HepG2 (cell line): Measurements from ENCODE around the gene NTN3. TPM values are rescaled to one million over a fixed set of nuclear protein-coding genes. Genes with fewer than 3 reads are reported as not detected.

ENCODE experiments used
- ATAC-seq: fragments of 200-7000 bp; cut with Tn5 transposase; 3 replicates; pipeline ENCODE4 v1.9.1; 2020; ENCODE audit warnings: mild to moderate bottlenecking, moderate library complexity
- BruUV-seq: library from RNA; stranded (reverse); fragments of 400-500 nt; replicated peaks from 2 replicates; lab custom pipeline; 2021; lab: Mats Ljungman, UMichigan
- CTCF ChIA-PET: fragments of 300-600 bp; formaldehyde crosslinking; extraction: SDS; loops from one replicate; lab custom pipeline; 2021; ENCODE audit warnings: low total read pairs, inconsistent platforms, low intra/inter-chr PET ratio; lab: Yijun Ruan, JAX
- POLR2A ChIA-PET: fragments of 350-600 bp; sonication (Branson Sonifier 250); formaldehyde crosslinking; loops from one replicate; lab custom pipeline; 2020; ENCODE audit warnings: antibody characterized with exemption, inconsistent platforms; lab: Yijun Ruan, JAX
- DNase-seq: peaks from one replicate; pipeline ENCODE4 v3.0.0-alpha.2; 2015; ENCODE audit warnings: low spot score
- FAIRE-seq: peaks from 3 replicates; lab custom pipeline; 2011; peaks lifted over from hg19 to GRCh38; lab: Jason Lieb, UNC
- H2AFZ ChIP-seq: one replicate; pipeline ENCODE4 v1.6.1; 2011; ENCODE audit warnings: low read length, inconsistent platforms
- H3K27ac ChIP-seq: fragments of 300-600 bp; 3 replicates; pipeline ENCODE4 v1.8.0; 2011; ENCODE audit warnings: mixed run types, mild to moderate bottlenecking, mixed read lengths, low read length, inconsistent platforms; ENCODE audit not compliant: insufficient read depth; ENCODE audit errors: extremely low read length
- H3K27me3 ChIP-seq, 2 experiments: fragments of 200-600 bp in 1 of 2; 2 replicates in 1 of 2; 3 replicates in 1 of 2; pipeline versions ENCODE4 v1.6.0 to v1.8.0; 2011; ENCODE audit warnings: low read length in 2 of 2, mild to moderate bottlenecking in 2 of 2, moderate library complexity in 2 of 2, inconsistent platforms in 1 of 2; ENCODE audit not compliant: insufficient read depth in 2 of 2, control insufficient read depth in 1 of 2
- H3K36me3 ChIP-seq, 2 experiments: fragments of 200-600 bp in 1 of 2; replicated peaks in 1 of 2; 2 replicates in 1 of 2; 3 replicates in 1 of 2; pipeline versions ENCODE4 v1.5.1 to v1.8.0; 2011; ENCODE audit warnings: low read length in 2 of 2, inconsistent platforms in 1 of 2; ENCODE audit not compliant: insufficient read depth in 2 of 2, control insufficient read depth in 1 of 2
- H3K4me1 ChIP-seq: 2 replicates; pipeline ENCODE4 v1.5.1; 2012; ENCODE audit warnings: low read length, inconsistent platforms; ENCODE audit not compliant: insufficient read depth
- H3K4me2 ChIP-seq: 2 replicates; pipeline ENCODE4 v1.6.0; 2011; ENCODE audit warnings: low read depth, low read length, inconsistent platforms
- H3K4me3 ChIP-seq, 3 experiments: fragments of 200-600 bp in 1 of 3; sonication (generic), shearing (Covaris generic) in 1 of 3; replicated peaks in 1 of 3; 2 replicates each; pipeline ENCODE4 v1.5.1; 2011 to 2016; ENCODE audit warnings: low read length in 3 of 3, inconsistent platforms in 2 of 3, low read depth in 2 of 3, mild to moderate bottlenecking in 2 of 3, control low read depth in 1 of 3, mixed read lengths in 1 of 3; ENCODE audit not compliant: insufficient read depth in 1 of 3
- H3K79me2 ChIP-seq: one replicate; pipeline ENCODE4 v1.6.1; 2011; ENCODE audit warnings: low read length, inconsistent platforms; ENCODE audit not compliant: insufficient read depth
- H3K9ac ChIP-seq: 2 replicates; pipeline ENCODE4 v1.6.0; 2011; ENCODE audit warnings: mild to moderate bottlenecking, low read depth, low read length, inconsistent platforms; ENCODE audit not compliant: insufficient read depth
- H3K9me3 ChIP-seq: 2 replicates; pipeline ENCODE4 v1.5.1; 2012; ENCODE audit warnings: mild to moderate bottlenecking, low read length
- H4K20me1 ChIP-seq: 2 replicates; pipeline ENCODE4 v1.6.0; 2011; ENCODE audit warnings: inconsistent platforms, mild to moderate bottlenecking, low read length, moderate library complexity; ENCODE audit not compliant: insufficient read depth
- AGO2 ChIP-seq: fragments of 200-400 bp; formaldehyde crosslinking; optimal IDR thresholded peaks from 2 replicates; pipeline ENCODE3; 2017; ENCODE audit warnings: mild to moderate bottlenecking, low read depth, low read length, moderate library complexity
- DMTF1 ChIP-seq: sonication (generic); formaldehyde crosslinking; IDR thresholded peaks from 2 replicates; pipeline ENCODE4 v1.4.0; 2020; ENCODE audit warnings: mild to moderate bottlenecking, missing genetic modification reagents
- HOXA5 ChIP-seq: sonication (generic); formaldehyde crosslinking; IDR thresholded peaks from 2 replicates; pipeline ENCODE4 v1.4.0; 2020; ENCODE audit warnings: missing genetic modification reagents
- MIXL1 ChIP-seq: IDR thresholded peaks from 2 replicates; pipeline ENCODE4 v1.6.1; 2016
- YEATS4 ChIP-seq: sonication (generic); formaldehyde crosslinking; IDR thresholded peaks from 2 replicates; pipeline ENCODE4 v1.4.0; 2020; ENCODE audit warnings: missing genetic modification reagents, borderline replicate concordance
- ZBTB38 ChIP-seq: sonication (generic); formaldehyde crosslinking; IDR thresholded peaks from 2 replicates; pipeline ENCODE4 v1.5.1; 2020; ENCODE audit warnings: mild to moderate bottlenecking, missing genetic modification reagents
- ZNF205 ChIP-seq: IDR thresholded peaks from 2 replicates; pipeline ENCODE4 v1.6.1; 2018; ENCODE audit warnings: missing biosample characterization, missing genetic modification reagents
- ZNF331 ChIP-seq: sonication (generic); formaldehyde crosslinking; IDR thresholded peaks from 2 replicates; pipeline ENCODE4 v1.4.0; 2020; ENCODE audit warnings: missing genetic modification reagents
- ZNF558 ChIP-seq: sonication (generic); formaldehyde crosslinking; IDR thresholded peaks from 2 replicates; pipeline ENCODE4 v1.9.0; 2022; ENCODE audit warnings: mild to moderate bottlenecking, missing genetic modification reagents, borderline replicate concordance
- ZNF687 ChIP-seq: sonication (generic); formaldehyde crosslinking; IDR thresholded peaks from 2 replicates; pipeline ENCODE4 v1.5.1; 2020; ENCODE audit warnings: mild to moderate bottlenecking, missing genetic modification reagents, moderate library complexity
- WGBS: methylation state at CpG from one replicate; pipeline ENCODE4 v1.1.6; 2017; ENCODE audit warnings: low lambda C conversion rate; 5-methylcytosine and 5-hydroxymethylcytosine counted together
- in situ Hi-C: cut with HindIII; loops from 2 replicates; pipeline ENCODE4 v1.10.0; 2017; ENCODE audit warnings: low pct_unique_long_range_greater_than_20kb; ENCODE audit not compliant: extremely low pct_ligation_motif_present
- intact Hi-C: fragments of 100-400 bp; cut with micrococcal nuclease; formaldehyde crosslinking; loops from one replicate; pipeline ENCODE4 v1.10.0; 2022; ENCODE audit not compliant: unreplicated experiment
- polyA plus RNA-seq, 8 experiments: library from polyadenylated mRNA; depleted of rRNA in 3 of 8; stranded (reverse) in 7 of 8; unstranded in 1 of 8; fragments of >200 nt; fragmentation: Illumina TruSeq in 4 of 8; extraction: Trizol in 4 of 8; gene quantifications; 2 replicates each; pipeline versions ENCODE4 v1.2.1 to v1.2.3, GENCODE V29; 2011 to 2016; ENCODE audit warnings: low read depth in 4 of 8, missing spikeins in 1 of 8, mixed read lengths in 1 of 8; ENCODE audit not compliant: insufficient read depth in 1 of 8
- total RNA-seq, 5 experiments: library from RNA; depleted of rRNA; stranded (reverse); fragments of >200 nt; fragmentation: Illumina TruSeq; extraction: Trizol; gene quantifications; 2 replicates each; pipeline ENCODE4 v1.2.3, GENCODE V29; 2016; ENCODE audit warnings: low read depth in 1 of 5

The NTN3 gene
- total and polyA plus RNA-seq, 2 of the 13 experiments (the other 11 are each of a cell fraction or from before 2014, with no cell fraction given) = 0.09 to 0.20 TPM

GRCh38 chr16:2464333-2464732, 6.8 kb upstream of the NTN3 start:
- no TSS peak for BruUV-seq
- H3K4me2 ChIP-seq = no peak overlapping the region
- TF ChIP-seq HOXA5 (no peak), ZNF331 (CRISPR knock-in tag) (peak; percentile 46; the same call in 1 of the 2 replicates), AGO2 (peak; percentile 50)
- DNase-seq (no peak), ATAC-seq (no peak), FAIRE-seq (no peak)
- intact Hi-C loops = no loop called here
- CTCF ChIA-PET = no interaction called here
- H2AFZ ChIP-seq = no peak overlapping the region
- H3K9ac ChIP-seq = no peak overlapping the region
- H3K27ac ChIP-seq = no peak overlapping the region
- H4K20me1 ChIP-seq = no peaks in the 10 kb centered on the region
- peaks cover 32% of the 10 kb centered on the region for H3K4me1 ChIP-seq
- peaks cover 0 to 9% of the 10 kb centered on the region in 2 experiments; a peak in 3 of 5 replicates for H3K27me3 ChIP-seq
- no peak overlapping the region for H3K4me3 ChIP-seq
- H3K9me3 ChIP-seq = no peaks in the 10 kb centered on the region
- no peaks in the 10 kb centered on the region for H3K79me2 ChIP-seq
- in situ Hi-C loops = no loop called here
- H3K36me3 ChIP-seq = no peaks in the 10 kb centered on the region; a peak in 1 of 5 replicates
- POLR2A ChIA-PET = no interaction called here
- 90% methylated on average over 2 of the region's 12 CpGs for WGBS

GRCh38 chr16:2465653-2466415, 5.3 kb upstream of the NTN3 start:
- Histone ChIP-seq H3K27ac (no peak overlapping the region), H3K9me3 (no peaks in the 10 kb centered on the region), H3K4me2 (no peak overlapping the region), H3K27me3 (peaks cover 5 to 24% of the 10 kb centered on the region in 2 experiments), H3K4me1 (peaks cover 36% of the 10 kb centered on the region), H3K4me3 (no peak overlapping the region), H4K20me1 (no peaks in the 10 kb centered on the region), H2AFZ (no peak overlapping the region), H3K9ac (no peak overlapping the region), H3K36me3 (no peaks in the 10 kb centered on the region; a peak in 1 of 5 replicates), H3K79me2 (no peaks in the 10 kb centered on the region)
- WGBS = 87% methylated on average over 8 of the region's 12 CpGs
- BruUV-seq = no TSS peak
- ATAC-seq = 0 out of 3 replicates have a peak, but pooled peaks have one; percentile 6
- in situ Hi-C loops (no loop called here), intact Hi-C loops (no loop called here)
- ChIA-PET CTCF (no interaction called here), POLR2A (no interaction called here)
- DNase-seq = no peak
- FAIRE-seq = no peak
- TF ChIP-seq ZBTB38 (CRISPR knock-in tag) (0 out of 2 replicates have a peak, but pooled peaks have one; percentile 17), ZNF205 (CRISPR knock-in tag) (no peak), ZNF687 (CRISPR knock-in tag) (0 out of 2 replicates have a peak, but pooled peaks have one; percentile 8), ZNF558 (CRISPR knock-in tag) (no peak), DMTF1 (CRISPR knock-in tag) (no peak), MIXL1 (CRISPR knock-in tag) (no peak), YEATS4 (no peak)
